GM23338 (cell line): ENCODE results near the gene KIF4A. TPM values are rescaled to one million over a fixed set of nuclear protein-coding genes. Genes with fewer than 3 reads are reported as not detected.

Experiments used
- ATAC-seq: fragments of 200-7000 bp; cut with Tn5 transposase; 3 replicates; pipeline ENCODE4 v1.9.1; 2020
- DNase-seq: peaks from one replicate; pipeline ENCODE4 v3.0.0-alpha.2; 2015; ENCODE audit warnings: low spot score
- H2AFZ ChIP-seq: fragments of 200-600 bp; sonication (generic); 2 replicates; pipeline ENCODE4 v1.8.0; 2016; ENCODE audit warnings: antibody characterized with exemption, mild to moderate bottlenecking, moderate library complexity
- H3F3A ChIP-seq: fragments of 200-600 bp; sonication (generic); replicated peaks from 2 replicates; pipeline ENCODE4 v1.8.0; 2017; ENCODE audit warnings: antibody characterized with exemption, mixed run types, low read depth
- H3K27ac ChIP-seq: fragments of 200-600 bp; sonication (generic); 2 replicates; pipeline ENCODE4 v1.6.1; 2016; ENCODE audit warnings: low read depth
- H3K27me3 ChIP-seq: fragments of 200-600 bp; sonication (generic); 2 replicates; pipeline ENCODE4 v1.8.0; 2016; ENCODE audit warnings: mild to moderate bottlenecking, mixed run types, moderate library complexity; ENCODE audit not compliant: insufficient read depth
- H3K36me3 ChIP-seq: fragments of 200-600 bp; sonication (generic); 2 replicates; pipeline ENCODE4 v1.8.0; 2016; ENCODE audit warnings: mild to moderate bottlenecking; ENCODE audit not compliant: insufficient read depth
- H3K4me1 ChIP-seq: fragments of 200-600 bp; sonication (generic); 2 replicates; pipeline ENCODE4 v1.8.0; 2016; ENCODE audit warnings: mild to moderate bottlenecking, moderate library complexity; ENCODE audit not compliant: insufficient read depth
- H3K4me2 ChIP-seq: fragments of 200-600 bp; sonication (generic); 2 replicates; pipeline ENCODE4 v1.7.1; 2017; ENCODE audit warnings: mixed run types
- H3K4me3 ChIP-seq: fragments of 200-600 bp; sonication (generic); 2 replicates; pipeline ENCODE4 v1.6.1; 2016; ENCODE audit warnings: mixed run types
- H3K79me2 ChIP-seq: fragments of 200-600 bp; sonication (generic); replicated peaks from 2 replicates; pipeline ENCODE4 v1.8.0; 2017; ENCODE audit warnings: mild to moderate bottlenecking; ENCODE audit not compliant: insufficient read depth
- H3K9me2 ChIP-seq: fragments of 200-600 bp; sonication (generic); 2 replicates; pipeline ENCODE4 v1.8.0; 2017; ENCODE audit not compliant: insufficient read depth
- H4K20me1 ChIP-seq: fragments of 200-600 bp; sonication (generic); replicated peaks from 2 replicates; pipeline ENCODE4 v1.8.0; 2017; ENCODE audit warnings: mild to moderate bottlenecking; ENCODE audit not compliant: insufficient read depth
- H3K27ac Mint-ChIP-seq: 2 replicates; pipeline ENCODE4 v1.8.0; 2020; ENCODE audit warnings: inconsistent platforms, mild to moderate bottlenecking, moderate library complexity, mixed read lengths
- H3K27me3 Mint-ChIP-seq: 3 replicates; pipeline ENCODE4 v1.8.0; 2022; ENCODE audit warnings: low read depth, mild to moderate bottlenecking, moderate library complexity, mixed read lengths, inconsistent platforms; ENCODE audit not compliant: insufficient read depth, poor library complexity
- H3K36me3 Mint-ChIP-seq: 3 replicates; pipeline ENCODE4 v1.8.0; 2021; ENCODE audit warnings: low read depth, mild to moderate bottlenecking, inconsistent platforms, moderate library complexity, mixed read lengths
- H3K4me1 Mint-ChIP-seq: 3 replicates; pipeline ENCODE4 v1.8.0; 2020; ENCODE audit warnings: mild to moderate bottlenecking, inconsistent platforms, mixed read lengths
- H3K4me3 Mint-ChIP-seq: 3 replicates; pipeline ENCODE4 v1.8.0; 2021; ENCODE audit warnings: moderate library complexity, mild to moderate bottlenecking, inconsistent platforms, mixed read lengths
- H3K9me3 Mint-ChIP-seq: 3 replicates; pipeline ENCODE4 v1.8.0; 2020; ENCODE audit warnings: moderate library complexity, mild to moderate bottlenecking, inconsistent platforms, mixed read lengths
- CREB1 ChIP-seq: fragments of 250-450 bp; sonication (Bioruptor Pico); IDR thresholded peaks from 2 replicates; pipeline ENCODE4 v1.5.0; 2020; ENCODE audit warnings: low read depth, mild to moderate bottlenecking, moderate library complexity
- EZH2phosphoT487 ChIP-seq: fragments of 200-600 bp; sonication (generic); IDR thresholded peaks from one replicate; pipeline ENCODE4 v1.8.1; 2018; ENCODE audit warnings: antibody characterized with exemption; ENCODE audit not compliant: unreplicated experiment
- JUNB ChIP-seq: IDR thresholded peaks from one replicate; pipeline ENCODE4 v1.6.1; 2016; ENCODE audit warnings: antibody characterized with exemption; ENCODE audit not compliant: unreplicated experiment
- NANOG ChIP-seq: IDR thresholded peaks from 2 replicates; pipeline ENCODE4 v1.6.1; 2016; ENCODE audit warnings: antibody characterized with exemption, borderline replicate concordance
- POLR2AphosphoS5 ChIP-seq: IDR thresholded peaks from 2 replicates; pipeline ENCODE4 v1.6.1; 2016; ENCODE audit warnings: antibody characterized with exemption, low read depth
- REST ChIP-seq: IDR thresholded peaks from one replicate; pipeline ENCODE4 v1.6.1; 2018; ENCODE audit warnings: antibody characterized with exemption; ENCODE audit not compliant: unreplicated experiment
- STAT1 ChIP-seq: IDR thresholded peaks from one replicate; pipeline ENCODE4 v1.6.1; 2016; ENCODE audit warnings: antibody characterized with exemption; ENCODE audit not compliant: unreplicated experiment
- ZNF114 ChIP-seq: fragments of 250-450 bp; sonication (Bioruptor Pico); IDR thresholded peaks from 2 replicates; pipeline ENCODE4 v1.5.0; 2020; ENCODE audit warnings: mild to moderate bottlenecking, moderate library complexity
- ZNF331 ChIP-seq: fragments of 250-450 bp; sonication (Bioruptor Pico); IDR thresholded peaks from 2 replicates; pipeline ENCODE4 v1.5.0; 2020; ENCODE audit warnings: low read depth, mild to moderate bottlenecking, moderate library complexity
- polyA plus RNA-seq: library from polyadenylated mRNA; unstranded; fragments of >200 nt; fragmentation: Nextera tagmentation; extraction: Ambion mirVana; gene quantifications from 2 replicates; pipeline ENCODE4 v1.2.1, GENCODE V29; 2016
- total RNA-seq: library from RNA; depleted of rRNA; stranded (reverse); fragments of >200 nt; shearing (Covaris generic); gene quantifications from 2 replicates; pipeline ENCODE4 v1.2.3, GENCODE V29; 2014
- TF ChIP-seq, protein P1 (sequence below), 2 experiments: fragments of 200-600 bp in 1 of 2; sonication (generic) in 1 of 2; conservative IDR thresholded peaks; 2 replicates each; pipeline versions ENCODE4 v1.5.1 to v1.6.1; 2016 to 2017; ENCODE audit warnings: antibody characterized with exemption in 2 of 2, low read depth in 2 of 2, mild to moderate bottlenecking in 2 of 2, moderate library complexity in 1 of 2
- TF ChIP-seq, protein P2 (sequence below): IDR thresholded peaks from 2 replicates; pipeline ENCODE4 v1.6.1; 2016; ENCODE audit warnings: antibody characterized with exemption

KIF4A gene
- total and polyA plus RNA-seq, 2 experiments from 2014 or later = 21.5 to 27.6 TPM

GRCh38 chrX:70436343-70436742, 146.4 kb downstream of the KIF4A start:
- H3K4me1 ChIP-seq = no peaks in the 10 kb centered on the region; the same call in 1 of the 2 replicates
- no peak overlapping the region for H3K27ac ChIP-seq
- no peak overlapping the region for H3K27ac Mint-ChIP-seq
- no peaks in the 10 kb centered on the region for H3K27me3 ChIP-seq
- DNase-seq (peak; percentile 80), ATAC-seq (peak; percentile 20)
- H4K20me1 ChIP-seq = no peaks in the 10 kb centered on the region
- peak overlapping the region; percentile 82 for H3K4me2 ChIP-seq
- 0 out of 3 replicates have a peak, but pooled peaks cover 5% of the 10 kb centered on the region for H3K36me3 Mint-ChIP-seq
- H3F3A ChIP-seq = no peaks in the 10 kb centered on the region
- H2AFZ ChIP-seq = no peak overlapping the region
- peaks cover 5% of the 10 kb centered on the region for H3K27me3 Mint-ChIP-seq
- peak overlapping the region; percentile 57 for H3K4me3 Mint-ChIP-seq
- peaks cover 21% of the 10 kb centered on the region for H3K4me1 Mint-ChIP-seq
- no peaks in the 10 kb centered on the region for H3K79me2 ChIP-seq
- H3K9me2 ChIP-seq = no peaks in the 10 kb centered on the region
- H3K9me3 Mint-ChIP-seq = no peaks in the 10 kb centered on the region
- no peaks in the 10 kb centered on the region for H3K36me3 ChIP-seq
- TF ChIP-seq, protein P1, sequence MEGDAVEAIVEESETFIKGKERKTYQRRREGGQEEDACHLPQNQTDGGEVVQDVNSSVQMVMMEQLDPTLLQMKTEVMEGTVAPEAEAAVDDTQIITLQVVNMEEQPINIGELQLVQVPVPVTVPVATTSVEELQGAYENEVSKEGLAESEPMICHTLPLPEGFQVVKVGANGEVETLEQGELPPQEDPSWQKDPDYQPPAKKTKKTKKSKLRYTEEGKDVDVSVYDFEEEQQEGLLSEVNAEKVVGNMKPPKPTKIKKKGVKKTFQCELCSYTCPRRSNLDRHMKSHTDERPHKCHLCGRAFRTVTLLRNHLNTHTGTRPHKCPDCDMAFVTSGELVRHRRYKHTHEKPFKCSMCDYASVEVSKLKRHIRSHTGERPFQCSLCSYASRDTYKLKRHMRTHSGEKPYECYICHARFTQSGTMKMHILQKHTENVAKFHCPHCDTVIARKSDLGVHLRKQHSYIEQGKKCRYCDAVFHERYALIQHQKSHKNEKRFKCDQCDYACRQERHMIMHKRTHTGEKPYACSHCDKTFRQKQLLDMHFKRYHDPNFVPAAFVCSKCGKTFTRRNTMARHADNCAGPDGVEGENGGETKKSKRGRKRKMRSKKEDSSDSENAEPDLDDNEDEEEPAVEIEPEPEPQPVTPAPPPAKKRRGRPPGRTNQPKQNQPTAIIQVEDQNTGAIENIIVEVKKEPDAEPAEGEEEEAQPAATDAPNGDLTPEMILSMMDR (conservative IDR thresholded peaks at IDR 0.05; ENCODE audit: low read depth in 2 of 2) = peak; percentile 56 to 65
- no peak for TF ChIP-seq STAT1
- peak overlapping the region; percentile 38; the same call in 1 of the 2 replicates for H3K4me3 ChIP-seq

DNA sequence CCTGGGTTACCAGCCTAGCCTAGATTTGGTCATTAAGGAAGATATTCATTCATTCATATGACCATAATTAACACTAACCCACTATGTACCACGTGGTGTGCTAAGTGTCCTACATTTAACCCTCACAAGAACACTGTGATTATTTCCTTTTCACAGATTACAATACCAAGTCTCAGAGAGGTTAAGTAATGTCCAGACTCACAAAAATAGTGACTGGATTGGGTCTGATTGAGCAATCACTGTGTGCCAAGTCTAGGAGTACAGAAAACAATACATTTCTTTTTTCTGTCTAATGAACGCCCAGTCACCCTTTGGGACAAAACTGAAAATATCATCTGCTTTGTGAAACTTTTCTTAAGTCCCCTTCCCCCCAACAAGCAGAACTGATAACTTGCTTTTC, 147.1 kb downstream of the KIF4A start:
- H3K4me2 ChIP-seq = no peak overlapping the region
- no peak overlapping the region for H3K4me3 ChIP-seq
- no peaks in the 10 kb centered on the region for H3K9me2 ChIP-seq
- H3K9me3 Mint-ChIP-seq = no peaks in the 10 kb centered on the region
- H2AFZ ChIP-seq = no peak overlapping the region
- H3F3A ChIP-seq = no peaks in the 10 kb centered on the region
- H4K20me1 ChIP-seq = no peaks in the 10 kb centered on the region
- no peaks in the 10 kb centered on the region for H3K79me2 ChIP-seq
- H3K4me1 ChIP-seq = no peaks in the 10 kb centered on the region; the same call in 1 of the 2 replicates
- H3K27ac Mint-ChIP-seq = no peak overlapping the region
- no peaks in the 10 kb centered on the region for H3K27me3 ChIP-seq
- no peak overlapping the region for H3K4me3 Mint-ChIP-seq
- peaks cover 5% of the 10 kb centered on the region for H3K27me3 Mint-ChIP-seq
- ATAC-seq = no peak
- H3K4me1 Mint-ChIP-seq = peaks cover 21% of the 10 kb centered on the region
- 0 out of 3 replicates have a peak, but pooled peaks cover 5% of the 10 kb centered on the region for H3K36me3 Mint-ChIP-seq
- H3K36me3 ChIP-seq = no peaks in the 10 kb centered on the region
- no peak for DNase-seq
- no peak overlapping the region for H3K27ac ChIP-seq
- TF ChIP-seq EZH2phosphoT487 (no peak), JUNB (no peak), NANOG (no peak), ZNF114 (CRISPR knock-in tag) (no peak), POLR2AphosphoS5 (no peak), REST (no peak), STAT1 (no peak), CREB1 (CRISPR knock-in tag) (no peak), ZNF331 (CRISPR knock-in tag) (no peak)
- TF ChIP-seq, protein P2, sequence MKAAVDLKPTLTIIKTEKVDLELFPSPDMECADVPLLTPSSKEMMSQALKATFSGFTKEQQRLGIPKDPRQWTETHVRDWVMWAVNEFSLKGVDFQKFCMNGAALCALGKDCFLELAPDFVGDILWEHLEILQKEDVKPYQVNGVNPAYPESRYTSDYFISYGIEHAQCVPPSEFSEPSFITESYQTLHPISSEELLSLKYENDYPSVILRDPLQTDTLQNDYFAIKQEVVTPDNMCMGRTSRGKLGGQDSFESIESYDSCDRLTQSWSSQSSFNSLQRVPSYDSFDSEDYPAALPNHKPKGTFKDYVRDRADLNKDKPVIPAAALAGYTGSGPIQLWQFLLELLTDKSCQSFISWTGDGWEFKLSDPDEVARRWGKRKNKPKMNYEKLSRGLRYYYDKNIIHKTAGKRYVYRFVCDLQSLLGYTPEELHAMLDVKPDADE = no peak
